ENCODE measurements around the gene GBE1. TPM values are rescaled to one million over a fixed set of nuclear protein-coding genes. Genes with fewer than 3 reads are reported as not detected.

GBE1 gene
- total RNA-seq, 2 donors from 2014 or later = 60.1 to 67.1 TPM

DNA sequence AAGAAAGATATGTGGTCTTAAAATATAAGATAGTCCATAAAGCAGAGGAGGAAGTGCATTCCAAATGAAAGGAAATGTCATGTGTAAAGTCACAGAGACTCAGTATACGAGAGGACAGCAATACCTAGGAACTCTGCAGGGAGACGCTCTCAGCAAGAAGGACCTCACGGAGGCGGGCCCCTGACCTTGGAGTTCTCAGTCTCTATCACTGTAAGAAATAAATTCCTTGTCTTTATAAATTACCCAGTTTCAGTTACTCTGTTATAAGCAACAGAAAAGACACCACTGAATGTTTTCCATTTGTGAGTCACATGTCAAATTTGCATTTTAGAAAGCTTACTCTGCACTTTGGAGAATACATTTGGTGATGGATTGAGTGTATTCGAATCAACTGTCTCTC lies 140.6 kb downstream of the GBE1 start:
- TF ChIP-seq, protein P1, sequence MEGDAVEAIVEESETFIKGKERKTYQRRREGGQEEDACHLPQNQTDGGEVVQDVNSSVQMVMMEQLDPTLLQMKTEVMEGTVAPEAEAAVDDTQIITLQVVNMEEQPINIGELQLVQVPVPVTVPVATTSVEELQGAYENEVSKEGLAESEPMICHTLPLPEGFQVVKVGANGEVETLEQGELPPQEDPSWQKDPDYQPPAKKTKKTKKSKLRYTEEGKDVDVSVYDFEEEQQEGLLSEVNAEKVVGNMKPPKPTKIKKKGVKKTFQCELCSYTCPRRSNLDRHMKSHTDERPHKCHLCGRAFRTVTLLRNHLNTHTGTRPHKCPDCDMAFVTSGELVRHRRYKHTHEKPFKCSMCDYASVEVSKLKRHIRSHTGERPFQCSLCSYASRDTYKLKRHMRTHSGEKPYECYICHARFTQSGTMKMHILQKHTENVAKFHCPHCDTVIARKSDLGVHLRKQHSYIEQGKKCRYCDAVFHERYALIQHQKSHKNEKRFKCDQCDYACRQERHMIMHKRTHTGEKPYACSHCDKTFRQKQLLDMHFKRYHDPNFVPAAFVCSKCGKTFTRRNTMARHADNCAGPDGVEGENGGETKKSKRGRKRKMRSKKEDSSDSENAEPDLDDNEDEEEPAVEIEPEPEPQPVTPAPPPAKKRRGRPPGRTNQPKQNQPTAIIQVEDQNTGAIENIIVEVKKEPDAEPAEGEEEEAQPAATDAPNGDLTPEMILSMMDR (IDR thresholded peaks at IDR 0.05) = no peak
- H3K27me3 ChIP-seq (replicated peaks; ENCODE audit: insufficient read depth) = no peaks in the 10 kb centered on the region

DNA sequence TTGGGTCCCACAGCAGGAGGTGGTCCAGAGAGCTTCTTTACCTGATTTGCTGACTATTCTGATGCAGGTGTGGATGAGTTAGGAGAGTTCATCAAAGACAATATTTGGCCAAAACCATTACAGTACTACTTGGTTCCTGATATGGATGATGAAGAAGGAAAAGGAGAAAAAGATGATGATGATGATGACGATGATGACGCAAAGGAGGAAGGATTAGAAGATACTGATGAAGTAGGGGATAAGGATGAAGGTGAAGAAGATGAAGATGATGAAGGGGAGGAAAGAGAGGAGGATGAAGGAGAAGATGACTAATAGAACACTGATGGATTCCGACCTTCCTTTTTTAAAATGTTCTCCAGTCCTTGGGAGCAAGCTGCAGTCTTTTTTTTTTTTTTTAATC lies 148.7 kb downstream of the GBE1 start:
- Histone ChIP-seq H3K4me1 (ENCODE audit: control insufficient read depth in 1 of 2, low read depth in 2 of 2) (no peaks in the 10 kb centered on the region), H3K9me3 (no peaks in the 10 kb centered on the region), H3K4me3 (no peak overlapping the region), H3K27ac (no peak overlapping the region), H3K27me3 (replicated peaks; ENCODE audit: insufficient read depth) (no peaks in the 10 kb centered on the region), H3K36me3 (no peaks in the 10 kb centered on the region)
- TF ChIP-seq, protein P1 (IDR thresholded peaks at IDR 0.05) = no peak
- ATAC-seq (ENCODE audit: insufficient number of reproducible peaks, low FRiP score, low read depth) (no peak), DNase-seq (ENCODE audit: low spot score) (no peak)

More for the DNA sequence above, 140.6 kb downstream of the GBE1 start:
- DNase-seq (ENCODE audit: low spot score) = no peak
- no peak overlapping the region for H3K27ac ChIP-seq
- H3K36me3 ChIP-seq = no peaks in the 10 kb centered on the region
- ATAC-seq (ENCODE audit: insufficient number of reproducible peaks, low FRiP score, low read depth) = no peak
- H3K4me1 ChIP-seq (ENCODE audit: control insufficient read depth in 1 of 2, low read depth in 2 of 2) = peaks cover 3 to 8% of the 10 kb centered on the region in 2 donors
- no peak overlapping the region for H3K4me3 ChIP-seq
- no peaks in the 10 kb centered on the region for H3K9me3 ChIP-seq

- no peak for DNase-seq (ENCODE audit: low spot score)
- Histone ChIP-seq H3K4me3 (no peak overlapping the region), H3K9me3 (no peaks in the 10 kb centered on the region), H3K27ac (no peak overlapping the region), H3K36me3 (no peaks in the 10 kb centered on the region), H3K4me1 (ENCODE audit: control insufficient read depth in 1 of 2, low read depth in 2 of 2) (no peaks in the 10 kb centered on the region), H3K27me3 (replicated peaks; ENCODE audit: insufficient read depth) (no peaks in the 10 kb centered on the region)
- TF ChIP-seq, protein P1 (IDR thresholded peaks at IDR 0.05) = no peak
- ATAC-seq (ENCODE audit: insufficient number of reproducible peaks, low FRiP score, low read depth) = no peak
These were observed 158.7 kb downstream of the GBE1 start for GRCh38 chr3:81602781-81603180.

GRCh38 chr3:81601707-81602305 lies 159.6 kb downstream of the GBE1 start:
- Histone ChIP-seq H3K9me3 (no peaks in the 10 kb centered on the region), H3K4me1 (ENCODE audit: control insufficient read depth in 1 of 2, low read depth in 2 of 2) (no peaks in the 10 kb centered on the region), H3K36me3 (no peaks in the 10 kb centered on the region), H3K27ac (no peak overlapping the region), H3K4me3 (no peak overlapping the region), H3K27me3 (replicated peaks; ENCODE audit: insufficient read depth) (no peaks in the 10 kb centered on the region)
- ATAC-seq (ENCODE audit: insufficient number of reproducible peaks, low FRiP score, low read depth) (no peak), DNase-seq (ENCODE audit: low spot score) (no peak)
- TF ChIP-seq, protein P1 (IDR thresholded peaks at IDR 0.05) = no peak

- Histone ChIP-seq H3K27ac (no peak overlapping the region), H3K27me3 (replicated peaks; ENCODE audit: insufficient read depth) (no peaks in the 10 kb centered on the region), H3K9me3 (no peaks in the 10 kb centered on the region), H3K36me3 (no peaks in the 10 kb centered on the region), H3K4me1 (ENCODE audit: control insufficient read depth in 1 of 2, low read depth in 2 of 2) (no peaks in the 10 kb centered on the region), H3K4me3 (no peak overlapping the region)
- ATAC-seq (ENCODE audit: insufficient number of reproducible peaks, low FRiP score, low read depth) = no peak
- no peak for DNase-seq (ENCODE audit: low spot score)
- TF ChIP-seq, protein P1 (IDR thresholded peaks at IDR 0.05) = no peak
These were observed 169.3 kb downstream of the GBE1 start for GRCh38 chr3:81592101-81592500.
